Measurements from ENCODE around the gene TMEM201.

- TF ChIP-seq YY1 (IDR thresholded peaks at IDR 0.05; ENCODE audit: insufficient read depth, insufficient read length) (no peak), SUZ12 (IDR thresholded peaks at IDR 0.05; ENCODE audit: extremely low read depth, insufficient read depth, insufficient read length) (no peak)
These were observed 31.1 kb upstream of the TMEM201 start for GRCh38 chr1:9557624-9558023.

All from NT2/D1 (cell line).